ENCODE measurements around the gene MBLAC1. TPM values are rescaled to one million over a fixed set of nuclear protein-coding genes. Genes with fewer than 3 reads are reported as not detected.

MBLAC1 gene
- total RNA-seq, 1 donor from 2014 or later: 2.3 TPM

DNA sequence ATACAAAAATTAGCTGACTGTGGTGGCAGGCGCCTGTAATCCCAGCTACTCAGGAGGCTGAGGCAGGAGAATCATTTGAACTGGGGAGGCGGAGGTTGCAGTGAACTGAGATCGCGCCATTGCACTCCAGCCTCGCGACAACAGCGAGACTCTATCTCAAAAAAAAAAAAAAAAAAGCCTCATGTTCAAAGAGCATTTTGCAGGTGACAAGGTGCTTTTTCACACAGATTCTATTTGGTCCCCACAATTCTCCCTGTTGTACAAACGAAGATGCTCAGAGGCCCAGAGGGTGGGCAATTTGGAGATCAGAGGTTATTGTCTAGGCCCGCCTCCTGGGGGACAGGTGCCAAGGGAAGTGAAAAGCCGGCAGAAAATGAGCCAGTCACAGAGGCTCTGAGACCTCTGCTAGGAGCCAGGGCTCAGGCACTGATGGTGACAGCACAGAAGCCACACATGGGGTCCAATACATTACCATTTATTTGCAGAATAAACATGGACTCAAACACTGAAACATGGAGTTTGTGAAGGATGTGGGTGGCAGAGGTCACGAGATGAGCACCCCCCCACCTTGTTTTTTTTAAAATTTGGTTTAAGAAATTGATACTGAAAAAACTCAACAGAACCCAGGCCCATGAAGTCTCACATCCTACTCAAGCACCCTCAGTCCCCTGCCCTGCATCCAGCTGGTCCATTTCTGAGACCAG, 42.5 kb downstream of the MBLAC1 start:
- Mint-ChIP-seq H3K36me3 (ENCODE audit: unreplicated experiment) (peaks cover 4% of the 10 kb centered on the region), H3K9me3 (ENCODE audit: unreplicated experiment) (no peaks in the 10 kb centered on the region), H3K4me3 (ENCODE audit: unreplicated experiment) (no peak overlapping the region), H3K4me1 (ENCODE audit: unreplicated experiment) (peaks cover 24% of the 10 kb centered on the region), H3K27me3 (ENCODE audit: unreplicated experiment) (peaks cover 15% of the 10 kb centered on the region), H3K27ac (ENCODE audit: unreplicated experiment) (no peak overlapping the region)
- DNase-seq (ENCODE audit: extremely low spot score, unreplicated experiment): no peak
- TF ChIP-seq, protein P1, sequence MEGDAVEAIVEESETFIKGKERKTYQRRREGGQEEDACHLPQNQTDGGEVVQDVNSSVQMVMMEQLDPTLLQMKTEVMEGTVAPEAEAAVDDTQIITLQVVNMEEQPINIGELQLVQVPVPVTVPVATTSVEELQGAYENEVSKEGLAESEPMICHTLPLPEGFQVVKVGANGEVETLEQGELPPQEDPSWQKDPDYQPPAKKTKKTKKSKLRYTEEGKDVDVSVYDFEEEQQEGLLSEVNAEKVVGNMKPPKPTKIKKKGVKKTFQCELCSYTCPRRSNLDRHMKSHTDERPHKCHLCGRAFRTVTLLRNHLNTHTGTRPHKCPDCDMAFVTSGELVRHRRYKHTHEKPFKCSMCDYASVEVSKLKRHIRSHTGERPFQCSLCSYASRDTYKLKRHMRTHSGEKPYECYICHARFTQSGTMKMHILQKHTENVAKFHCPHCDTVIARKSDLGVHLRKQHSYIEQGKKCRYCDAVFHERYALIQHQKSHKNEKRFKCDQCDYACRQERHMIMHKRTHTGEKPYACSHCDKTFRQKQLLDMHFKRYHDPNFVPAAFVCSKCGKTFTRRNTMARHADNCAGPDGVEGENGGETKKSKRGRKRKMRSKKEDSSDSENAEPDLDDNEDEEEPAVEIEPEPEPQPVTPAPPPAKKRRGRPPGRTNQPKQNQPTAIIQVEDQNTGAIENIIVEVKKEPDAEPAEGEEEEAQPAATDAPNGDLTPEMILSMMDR (IDR thresholded peaks at IDR 0.05): no peak

DNA sequence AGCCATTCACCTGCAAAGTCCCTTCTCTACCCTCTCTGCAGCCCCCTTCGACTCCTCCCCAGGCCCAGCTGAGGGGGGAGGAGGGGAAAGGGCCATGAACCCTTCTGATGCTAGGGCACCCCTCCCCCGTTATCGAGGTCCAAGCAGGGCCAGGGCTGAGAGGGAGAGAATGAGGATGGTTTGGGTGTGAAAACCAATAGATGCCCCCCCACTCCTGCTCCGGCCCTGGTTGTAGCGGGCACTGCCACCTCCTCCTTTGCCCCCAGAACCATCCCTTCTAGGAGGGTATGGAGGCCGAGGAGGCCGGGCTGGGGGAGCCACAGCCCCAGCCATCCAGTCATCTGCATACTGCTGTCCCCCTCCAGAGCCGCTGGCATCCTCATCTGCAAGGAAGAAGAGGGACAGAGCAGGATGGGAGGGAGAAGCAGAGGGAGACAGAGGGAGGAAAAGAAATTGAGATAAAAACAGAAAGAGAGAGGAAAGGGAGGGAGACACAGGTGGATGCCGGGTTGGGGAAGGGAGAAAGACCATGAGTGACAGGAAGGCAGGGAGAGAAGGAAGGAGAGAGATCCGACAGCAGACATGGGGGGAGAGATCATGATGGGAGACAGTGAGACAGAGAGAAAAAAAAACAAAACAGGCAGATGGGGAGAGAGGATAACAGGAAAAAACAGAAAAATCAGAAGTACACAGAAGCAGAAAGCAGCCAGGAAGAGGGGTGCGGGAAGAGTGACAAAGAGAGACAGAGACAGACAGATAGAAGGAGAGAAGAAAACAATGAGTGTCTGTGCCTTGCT, 43.5 kb downstream of the MBLAC1 start:
- DNase-seq (ENCODE audit: extremely low spot score, unreplicated experiment): no peak
- Mint-ChIP-seq H3K36me3 (ENCODE audit: unreplicated experiment) (peaks cover 4% of the 10 kb centered on the region), H3K27ac (ENCODE audit: unreplicated experiment) (no peak overlapping the region), H3K4me1 (ENCODE audit: unreplicated experiment) (peaks cover 26% of the 10 kb centered on the region), H3K27me3 (ENCODE audit: unreplicated experiment) (peaks cover 15% of the 10 kb centered on the region), H3K9me3 (ENCODE audit: unreplicated experiment) (no peaks in the 10 kb centered on the region), H3K4me3 (ENCODE audit: unreplicated experiment) (peak overlapping the region; percentile 38)
- TF ChIP-seq, protein P1 (IDR thresholded peaks at IDR 0.05): no peak

DNA sequence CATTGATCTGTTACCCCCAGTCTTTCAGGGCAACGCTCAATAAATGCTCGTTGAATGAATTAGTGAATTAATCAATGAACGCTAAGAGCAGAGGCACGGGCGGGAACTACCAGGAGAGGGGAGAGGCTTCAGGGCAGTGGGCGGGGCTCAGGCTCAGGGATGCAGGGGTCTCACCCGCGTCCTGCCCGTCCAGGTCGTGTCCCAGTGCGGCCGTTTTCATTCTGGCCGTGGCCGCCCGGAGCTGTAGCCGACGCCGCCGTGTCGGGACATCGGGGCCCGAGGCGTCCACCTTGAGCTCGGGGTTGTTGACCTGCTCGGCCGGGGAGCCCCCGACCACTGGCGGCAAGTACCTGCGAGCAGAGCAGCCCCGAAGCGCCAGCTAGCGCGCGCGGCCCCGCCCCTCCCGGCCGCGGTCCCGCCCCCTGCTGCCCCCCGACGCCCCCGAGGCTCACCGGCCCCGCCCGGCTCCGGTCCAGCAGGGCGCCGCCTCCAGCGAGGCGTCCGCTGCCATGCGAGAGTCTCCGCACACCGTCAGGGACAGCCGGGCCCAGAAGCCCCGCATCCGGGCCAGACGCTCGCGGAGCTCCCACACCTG, 44.4 kb downstream of the MBLAC1 start:
- peaks cover 4% of the 10 kb centered on the region for H3K36me3 Mint-ChIP-seq (ENCODE audit: unreplicated experiment)
- peaks cover 12% of the 10 kb centered on the region for H3K27me3 Mint-ChIP-seq (ENCODE audit: unreplicated experiment)
- no peaks in the 10 kb centered on the region for H3K9me3 Mint-ChIP-seq (ENCODE audit: unreplicated experiment)
- DNase-seq (ENCODE audit: extremely low spot score, unreplicated experiment): no peak
- peaks cover 30% of the 10 kb centered on the region for H3K4me1 Mint-ChIP-seq (ENCODE audit: unreplicated experiment)
- H3K4me3 Mint-ChIP-seq (ENCODE audit: unreplicated experiment): no peak overlapping the region
- TF ChIP-seq, protein P1 (IDR thresholded peaks at IDR 0.05): no peak
- no peak overlapping the region for H3K27ac Mint-ChIP-seq (ENCODE audit: unreplicated experiment)

DNA sequence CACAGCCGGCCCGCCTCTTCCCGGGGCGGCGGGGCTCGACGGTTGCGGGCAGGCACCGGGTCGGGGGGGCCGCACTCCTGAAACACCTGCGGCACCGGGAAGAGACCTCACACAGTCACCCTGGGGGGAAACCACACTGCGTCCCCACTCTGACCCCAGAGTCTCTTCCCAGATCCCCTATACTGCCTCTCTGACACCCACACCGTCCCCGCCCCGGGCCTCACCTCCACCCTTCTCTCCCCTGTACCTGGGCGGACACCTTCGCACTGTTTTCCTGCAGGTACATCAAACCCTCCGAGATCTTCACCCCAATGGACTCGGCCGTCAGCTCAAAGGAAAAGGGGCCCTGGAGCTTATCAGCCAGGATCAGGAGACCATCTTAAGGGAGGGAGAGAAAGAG, 45.1 kb downstream of the MBLAC1 start:
- Mint-ChIP-seq H3K27me3 (ENCODE audit: unreplicated experiment) (peaks cover 7% of the 10 kb centered on the region), H3K9me3 (ENCODE audit: unreplicated experiment) (no peaks in the 10 kb centered on the region), H3K4me1 (ENCODE audit: unreplicated experiment) (peaks cover 34% of the 10 kb centered on the region), H3K36me3 (ENCODE audit: unreplicated experiment) (peaks cover 4% of the 10 kb centered on the region), H3K27ac (ENCODE audit: unreplicated experiment) (no peak overlapping the region), H3K4me3 (ENCODE audit: unreplicated experiment) (peak overlapping the region; percentile 39)
- DNase-seq (ENCODE audit: extremely low spot score, unreplicated experiment): no peak
- TF ChIP-seq, protein P1 (IDR thresholded peaks at IDR 0.05): no peak

Measured in osteocyte (in vitro differentiated cells).